Esophagus (tissue), 2 donors: ENCODE measurements around the gene MEF2D. TPM values are rescaled to one million over a fixed set of nuclear protein-coding genes. Genes with fewer than 3 reads are reported as not detected.

Source experiments
- H3K27ac ChIP-seq, 2 donors: one replicate each; pipeline ENCODE4 v1.5.1; 2013; ENCODE audit warnings: low read depth in 2 of 2, mild to moderate bottlenecking in 2 of 2, inconsistent platforms in 1 of 2, low read length in 1 of 2, moderate library complexity in 1 of 2
- H3K27me3 ChIP-seq, 2 donors: one replicate each; pipeline ENCODE4 v1.6.1; 2013; ENCODE audit warnings: low read length in 2 of 2, control low read depth in 1 of 2, mild to moderate bottlenecking in 1 of 2; ENCODE audit not compliant: insufficient read depth in 2 of 2, control insufficient read depth in 1 of 2
- H3K36me3 ChIP-seq, 2 donors: one replicate each; pipeline ENCODE4 v1.6.1; 2013; ENCODE audit warnings: low read length in 1 of 2; ENCODE audit not compliant: control insufficient read depth in 2 of 2, insufficient read depth in 2 of 2
- H3K4me1 ChIP-seq, 2 donors: one replicate each; pipeline ENCODE4 v1.6.1; 2013; ENCODE audit warnings: low read length in 1 of 2; ENCODE audit not compliant: control insufficient read depth in 2 of 2, insufficient read depth in 2 of 2
- H3K4me3 ChIP-seq, 2 donors: one replicate each; pipeline ENCODE4 v1.5.1; 2013; ENCODE audit warnings: low read length in 2 of 2, mild to moderate bottlenecking in 2 of 2, low read depth in 1 of 2, moderate library complexity in 1 of 2
- H3K9me3 ChIP-seq, 2 donors: one replicate each; pipeline ENCODE4 v1.6.1; 2013; ENCODE audit warnings: mild to moderate bottlenecking in 2 of 2, low read depth in 1 of 2, low read length in 1 of 2, moderate library complexity in 1 of 2; ENCODE audit not compliant: control insufficient read depth in 2 of 2, insufficient read depth in 1 of 2
- WGBS, 2 donors: extraction: QIAGEN DNeasy Blood & Tissue Kit; methylation state at CpG; one replicate each; pipeline ENCODE4 v1.1.7; 2013; 5-methylcytosine and 5-hydroxymethylcytosine counted together
- polyA plus RNA-seq, 2 donors: library from polyadenylated mRNA; stranded (reverse); fragments of 200-250 nt; gene quantifications; one replicate each; pipeline ENCODE4 v1.2.3, GENCODE V29; 2013
- donor health status: healthy with polysubstance abuse.
- donor health status: Bipolar disorder and iron deficiency.

The MEF2D gene
- polyA plus RNA-seq, 2 donors: 8.5 to 13.5 TPM

GRCh38 chr1:156419854-156420204 is 80.7 kb downstream of the MEF2D start:
- H3K9me3 ChIP-seq: no peaks in the 10 kb centered on the region
- H3K4me1 ChIP-seq: peaks cover 13 to 14% of the 10 kb centered on the region in 2 donors
- no peaks in the 10 kb centered on the region for H3K36me3 ChIP-seq
- H3K27ac ChIP-seq: no peak overlapping the region
- WGBS, 2 donors: 39 to 48% methylated on average over 5 of the region's 5 CpGs
- H3K27me3 ChIP-seq: peaks cover 0 to 11% of the 10 kb centered on the region in 2 donors
- H3K4me3 ChIP-seq: peak overlapping the region in 1 of 2 donors; percentile 34

- Histone ChIP-seq H3K27ac (no peak overlapping the region), H3K36me3 (no peaks in the 10 kb centered on the region), H3K9me3 (no peaks in the 10 kb centered on the region), H3K4me3 (no peak overlapping the region), H3K4me1 (peaks cover 13 to 14% of the 10 kb centered on the region in 2 donors), H3K27me3 (peaks cover 0 to 11% of the 10 kb centered on the region in 2 donors)
- 89 to 93% methylated on average over 12 of the region's 12 CpGs for WGBS, 2 donors
These were observed 82.0 kb downstream of the MEF2D start for GRCh38 chr1:156418416-156419070.

GRCh38 chr1:156417401-156418020 is 83.1 kb downstream of the MEF2D start:
- Histone ChIP-seq H3K4me1 (peaks cover 12 to 14% of the 10 kb centered on the region in 2 donors), H3K27ac (no peak overlapping the region), H3K27me3 (peaks cover 0 to 11% of the 10 kb centered on the region in 2 donors), H3K36me3 (no peaks in the 10 kb centered on the region), H3K4me3 (no peak overlapping the region), H3K9me3 (no peaks in the 10 kb centered on the region)
- WGBS, 2 donors: 80% methylated on average over 6 of the region's 6 CpGs

- H3K27me3 ChIP-seq: peaks cover 0 to 11% of the 10 kb centered on the region in 2 donors
These were observed 83.6 kb downstream of the MEF2D start for GRCh38 chr1:156416993-156417392.

GRCh38 chr1:156414461-156415064 is 86.0 kb downstream of the MEF2D start:
- WGBS, 2 donors: 21 to 22% methylated on average over 8 of the region's 8 CpGs
- Histone ChIP-seq H3K36me3 (no peaks in the 10 kb centered on the region), H3K9me3 (no peaks in the 10 kb centered on the region), H3K4me1 (no peaks in the 10 kb centered on the region), H3K4me3 (no peak overlapping the region), H3K27ac (no peak overlapping the region), H3K27me3 (peaks cover 0 to under 1% of the 10 kb centered on the region in 2 donors)

More at GRCh38 chr1:156416993-156417392, 83.6 kb downstream of the MEF2D start:
- no peak overlapping the region for H3K4me3 ChIP-seq
- WGBS, 2 donors: 36 to 48% methylated on average over 1 of the region's 1 CpG
- H3K36me3 ChIP-seq: no peaks in the 10 kb centered on the region
- H3K4me1 ChIP-seq: peaks cover 9 to 14% of the 10 kb centered on the region in 2 donors
- H3K27ac ChIP-seq: no peak overlapping the region
- H3K9me3 ChIP-seq: no peaks in the 10 kb centered on the region

Other genes with a start within 250 kb of the MEF2D start
- 10 to 100 TPM; 34.5 to 38.6 TPM for gene SMG5, start 217.9 kb downstream of the MEF2D start, polyA plus RNA-seq
- 100 to 1,000 TPM in 1 of 2 donors, 10 to 100 TPM in 1; 83.8 to 139 TPM for gene TMEM79, start 216.4 kb downstream of the MEF2D start, polyA plus RNA-seq
- gene GLMP, start 205.1 kb downstream of the MEF2D start, polyA plus RNA-seq: 10 to 100 TPM; 20.9 to 32.4 TPM
- gene VHLL, start 201.5 kb downstream of the MEF2D start, polyA plus RNA-seq: not detected
- 100 to 1,000 TPM in 1 of 2 donors, 10 to 100 TPM in 1; 61.2 to 149 TPM for gene CCT3, start 162.5 kb downstream of the MEF2D start, polyA plus RNA-seq
- gene TSACC, start 162.2 kb downstream of the MEF2D start, polyA plus RNA-seq: under 1 TPM; 0.33 to 0.40 TPM
- gene RHBG, start 131.6 kb downstream of the MEF2D start, polyA plus RNA-seq: 1 to 10 TPM; 2.3 TPM
- gene IQGAP3, start 71.8 kb upstream of the MEF2D start, polyA plus RNA-seq: 1 to 10 TPM; 3.8 to 7.8 TPM
- under 1 TPM in 1 of 2 donors, not detected in 1; 0.08 TPM for gene TTC24, start 78.9 kb upstream of the MEF2D start, polyA plus RNA-seq
- gene NAXE, start 91.0 kb upstream of the MEF2D start, polyA plus RNA-seq: 10 to 100 TPM; 29.9 to 70.9 TPM
- gene GPATCH4, start 100.7 kb upstream of the MEF2D start, polyA plus RNA-seq: 10 to 100 TPM; 14.3 to 20.8 TPM
- under 1 TPM; 0.14 to 0.28 TPM for gene HAPLN2, start 118.6 kb upstream of the MEF2D start, polyA plus RNA-seq
- gene BCAN, start 141.3 kb upstream of the MEF2D start, polyA plus RNA-seq: under 1 TPM; 0.01 to 0.04 TPM
- 1 to 10 TPM; 2.4 to 3.0 TPM for gene NES, start 176.6 kb upstream of the MEF2D start, polyA plus RNA-seq
- gene CRABP2, start 204.8 kb upstream of the MEF2D start, polyA plus RNA-seq: 1,000 to 10,000 TPM; 1,310 to 1,799 TPM
- 10 to 100 TPM; 18.5 to 38.3 TPM for gene METTL25B, start 227.7 kb upstream of the MEF2D start, polyA plus RNA-seq
- 10 to 100 TPM in 1 of 2 donors, 1 to 10 TPM in 1; 8.5 to 16.5 TPM for gene ISG20L2, start 228.0 kb upstream of the MEF2D start, polyA plus RNA-seq
- 10 to 100 TPM; 79.3 to 81.0 TPM for gene MRPL24, start 240.3 kb upstream of the MEF2D start, polyA plus RNA-seq